Upper lobe of left lung (tissue), 4 donors: Measurements from ENCODE around the gene SDK2.

Experiments used
- CTCF ChIP-seq, 6 experiments: fragments of 450-650 bp in 4 of 6; fragments of 200-600 bp in 2 of 6; sonication (generic) in 2 of 6; IDR thresholded peaks; one replicate each; pipeline ENCODE4 v1.5.1; 2016 to 2019; ENCODE audit warnings: antibody characterized with exemption in 6 of 6
- POLR2A ChIP-seq, 4 donors: fragments of 450-650 bp; IDR thresholded peaks; one replicate each; pipeline ENCODE4 v1.5.1; 2016 to 2017; ENCODE audit warnings: antibody characterized with exemption in 4 of 4, mild to moderate bottlenecking in 2 of 4

GRCh38 chr17:73614256-73614655 lies 30.0 kb downstream of the SDK2 start:
- TF ChIP-seq CTCF (IDR thresholded peaks at IDR 0.05) (no peak), POLR2A (IDR thresholded peaks at IDR 0.05) (no peak)
